Astrocyte of the spinal cord (primary cell): Measurements from ENCODE around the gene CTXN1.
A peak's percentile ranks its signal among the peaks of the same experiment; 100 is the strongest.

Experiments
- DNase-seq: peaks from one replicate; pipeline ENCODE4 v3.0.0; 2011; ENCODE audit warnings: low read depth, low spot score
- H3K4me3 ChIP-seq: 2 replicates; pipeline ENCODE4 v1.5.1; 2011; ENCODE audit warnings: low read depth, mild to moderate bottlenecking, low read length, moderate library complexity
- in situ Hi-C: cut with HindIII; loops from 2 replicates; pipeline ENCODE4 v1.10.0; 2017; ENCODE audit warnings: low sequenced_read_pairs
- TF ChIP-seq, protein P1 (sequence below): IDR thresholded peaks from 2 replicates; pipeline ENCODE4 v1.5.1; 2012; ENCODE audit warnings: low read depth, mild to moderate bottlenecking, low read length, inconsistent platforms

The CTXN1 gene

DNA sequence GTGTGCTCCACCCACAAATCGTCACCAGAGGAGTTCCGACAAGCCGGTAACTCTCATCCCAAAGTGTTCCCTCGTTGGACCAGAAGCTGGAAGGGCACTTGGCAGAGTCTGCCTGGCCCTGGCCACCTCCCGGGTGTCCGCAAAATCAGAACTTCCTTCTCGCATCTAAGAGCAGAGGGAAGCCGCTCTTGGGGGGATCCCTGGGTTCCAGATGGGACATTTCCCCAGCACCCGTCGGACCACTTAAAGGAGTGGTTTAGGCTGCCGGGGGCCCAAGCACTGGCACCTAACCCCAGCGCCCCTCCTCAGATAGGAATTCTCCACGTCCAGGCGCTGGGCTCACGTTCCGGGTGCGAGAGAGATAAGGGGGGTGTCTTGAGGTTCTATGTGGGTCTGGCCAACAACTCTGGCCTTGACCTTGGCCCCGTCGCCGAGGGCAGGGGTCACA lies 23.1 kb downstream of the CTXN1 start:
- H3K4me3 ChIP-seq = peak overlapping the region; percentile 57
- DNase-seq = no peak
- in situ Hi-C loops = no loop called here
- TF ChIP-seq, protein P1, sequence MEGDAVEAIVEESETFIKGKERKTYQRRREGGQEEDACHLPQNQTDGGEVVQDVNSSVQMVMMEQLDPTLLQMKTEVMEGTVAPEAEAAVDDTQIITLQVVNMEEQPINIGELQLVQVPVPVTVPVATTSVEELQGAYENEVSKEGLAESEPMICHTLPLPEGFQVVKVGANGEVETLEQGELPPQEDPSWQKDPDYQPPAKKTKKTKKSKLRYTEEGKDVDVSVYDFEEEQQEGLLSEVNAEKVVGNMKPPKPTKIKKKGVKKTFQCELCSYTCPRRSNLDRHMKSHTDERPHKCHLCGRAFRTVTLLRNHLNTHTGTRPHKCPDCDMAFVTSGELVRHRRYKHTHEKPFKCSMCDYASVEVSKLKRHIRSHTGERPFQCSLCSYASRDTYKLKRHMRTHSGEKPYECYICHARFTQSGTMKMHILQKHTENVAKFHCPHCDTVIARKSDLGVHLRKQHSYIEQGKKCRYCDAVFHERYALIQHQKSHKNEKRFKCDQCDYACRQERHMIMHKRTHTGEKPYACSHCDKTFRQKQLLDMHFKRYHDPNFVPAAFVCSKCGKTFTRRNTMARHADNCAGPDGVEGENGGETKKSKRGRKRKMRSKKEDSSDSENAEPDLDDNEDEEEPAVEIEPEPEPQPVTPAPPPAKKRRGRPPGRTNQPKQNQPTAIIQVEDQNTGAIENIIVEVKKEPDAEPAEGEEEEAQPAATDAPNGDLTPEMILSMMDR = no peak

DNA sequence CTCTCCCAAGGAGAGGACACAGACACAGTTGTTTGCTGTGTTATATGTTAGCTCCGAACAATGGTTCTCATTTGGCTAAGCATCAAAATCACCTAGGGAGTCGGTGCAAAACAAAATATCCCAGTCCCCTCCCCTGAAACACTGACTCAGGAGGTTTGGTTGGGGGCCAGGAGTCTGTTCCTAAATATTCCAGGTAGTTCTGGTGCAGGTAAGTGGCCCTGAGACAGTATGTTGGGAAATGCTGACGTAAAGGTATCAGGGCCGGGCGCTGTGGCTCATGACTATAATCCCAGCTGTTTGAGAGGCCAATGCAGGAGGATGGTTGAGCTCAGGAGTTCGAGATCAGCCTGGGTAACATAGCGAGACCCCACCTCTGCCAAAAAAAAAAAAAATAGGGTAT lies 24.6 kb downstream of the CTXN1 start:
- no peak for DNase-seq
- TF ChIP-seq, protein P1 = no peak
- in situ Hi-C loops = no loop called here
- no peak overlapping the region for H3K4me3 ChIP-seq

DNA sequence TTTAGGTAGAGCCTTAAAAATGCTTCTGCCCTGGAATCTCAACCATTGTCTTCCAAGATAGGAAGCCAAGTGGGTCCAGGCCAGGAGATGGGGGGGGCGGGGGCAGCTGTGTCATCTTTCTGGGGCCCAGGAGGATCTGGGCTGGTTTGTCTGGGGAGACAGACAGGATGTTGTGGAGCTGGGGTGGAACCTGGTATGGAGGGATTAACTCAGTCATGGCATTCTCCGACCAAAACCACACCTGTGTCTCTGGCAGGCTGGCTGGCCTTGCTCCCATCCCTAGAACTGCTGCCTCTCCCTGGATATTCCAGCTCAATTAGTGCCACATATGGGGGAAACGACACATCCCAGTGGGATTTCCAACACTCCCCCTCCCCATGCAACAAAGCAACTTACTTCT lies 25.0 kb downstream of the CTXN1 start:
- no peak overlapping the region for H3K4me3 ChIP-seq
- in situ Hi-C loops = no loop called here

DNA sequence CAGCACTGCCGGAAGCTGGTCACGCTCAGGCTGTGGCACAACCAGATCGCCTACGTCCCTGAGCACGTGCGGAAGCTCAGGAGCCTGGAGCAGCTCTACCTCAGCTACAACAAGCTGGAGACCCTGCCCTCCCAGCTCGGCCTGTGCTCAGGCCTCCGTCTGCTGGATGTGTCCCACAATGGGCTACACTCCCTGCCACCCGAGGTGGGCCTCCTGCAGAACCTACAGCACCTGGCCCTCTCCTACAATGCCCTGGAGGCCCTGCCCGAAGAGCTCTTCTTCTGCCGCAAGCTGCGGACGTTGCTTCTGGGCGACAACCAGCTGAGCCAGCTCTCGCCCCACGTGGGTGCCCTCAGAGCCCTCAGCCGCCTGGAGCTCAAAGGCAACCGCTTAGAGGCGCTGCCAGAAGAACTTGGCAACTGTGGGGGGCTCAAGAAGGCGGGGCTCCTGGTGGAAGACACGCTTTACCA lies 25.5 kb downstream of the CTXN1 start:
- DNase-seq = no peak
- no peak overlapping the region for H3K4me3 ChIP-seq
- in situ Hi-C loops = no loop called here
- TF ChIP-seq, protein P1 = no peak

More for the DNA sequence above, 25.0 kb downstream of the CTXN1 start:
- TF ChIP-seq, protein P1 = no peak
- no peak for DNase-seq

DNA sequence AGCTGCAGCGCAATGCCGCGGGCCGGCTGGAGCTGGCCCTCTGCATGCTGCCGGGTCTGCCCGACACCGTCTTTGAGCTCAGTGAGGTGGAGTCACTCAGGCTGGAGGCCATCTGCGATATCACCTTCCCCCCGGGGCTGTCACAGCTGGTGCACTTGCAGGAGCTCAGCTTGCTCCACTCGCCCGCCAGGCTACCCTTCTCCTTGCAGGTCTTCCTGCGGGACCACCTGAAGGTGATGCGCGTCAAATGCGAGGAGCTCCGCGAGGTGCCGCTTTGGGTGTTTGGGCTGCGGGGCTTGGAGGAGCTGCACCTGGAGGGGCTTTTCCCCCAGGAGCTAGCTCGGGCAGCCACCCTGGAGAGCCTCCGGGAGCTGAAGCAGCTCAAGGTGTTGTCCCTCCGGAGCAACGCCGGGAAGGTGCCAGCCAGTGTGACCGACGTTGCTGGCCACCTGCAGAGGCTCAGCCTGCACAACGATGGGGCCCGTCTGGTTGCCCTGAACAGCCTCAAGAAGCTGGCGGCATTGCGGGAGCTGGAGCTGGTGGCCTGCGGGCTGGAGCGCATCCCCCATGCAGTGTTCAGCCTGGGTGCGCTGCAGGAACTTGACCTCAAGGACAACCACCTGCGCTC lies 26.1 kb downstream of the CTXN1 start:
- in situ Hi-C loops = no loop called here
- no peak for DNase-seq
- no peak overlapping the region for H3K4me3 ChIP-seq
- TF ChIP-seq, protein P1 = no peak

DNA sequence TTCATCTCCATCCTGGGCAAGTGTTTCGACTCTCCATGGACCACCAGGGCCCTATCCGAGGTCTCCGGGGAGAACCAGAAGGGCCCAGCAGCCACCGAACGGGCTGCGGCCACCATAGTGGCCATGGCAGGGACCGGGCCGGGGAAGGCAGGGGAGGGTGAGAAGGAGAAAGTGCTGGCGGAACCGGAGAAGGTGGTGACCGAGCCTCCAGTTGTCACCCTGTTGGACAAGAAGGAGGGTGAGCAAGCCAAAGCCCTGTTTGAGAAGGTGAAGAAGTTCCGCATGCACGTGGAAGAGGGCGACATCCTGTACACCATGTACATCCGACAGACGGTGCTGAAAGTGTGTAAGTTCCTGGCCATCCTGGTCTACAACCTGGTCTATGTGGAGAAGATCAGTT lies 27.0 kb downstream of the CTXN1 start:
- in situ Hi-C loops = no loop called here
- H3K4me3 ChIP-seq = no peak overlapping the region
- no peak for DNase-seq
- TF ChIP-seq, protein P1 = no peak
